Vagina (tissue), 2 donors: ENCODE measurements around the gene ATF7.

Source experiments
- POLR2A ChIP-seq, 2 donors: fragments of 450-650 bp; IDR thresholded peaks; one replicate each; pipeline ENCODE4 v1.6.1; 2017; ENCODE audit warnings: antibody characterized with exemption in 2 of 2, mild to moderate bottlenecking in 2 of 2, moderate library complexity in 2 of 2
- TF ChIP-seq, protein P1 (sequence below), 3 experiments: fragments of 450-650 bp in 2 of 3; fragments of 200-600 bp in 1 of 3; sonication (generic) in 1 of 3; IDR thresholded peaks; one replicate each; pipeline ENCODE4 v1.5.1; 2017 to 2019; ENCODE audit warnings: antibody characterized with exemption in 3 of 3, mild to moderate bottlenecking in 2 of 3, moderate library complexity in 2 of 3

DNA sequence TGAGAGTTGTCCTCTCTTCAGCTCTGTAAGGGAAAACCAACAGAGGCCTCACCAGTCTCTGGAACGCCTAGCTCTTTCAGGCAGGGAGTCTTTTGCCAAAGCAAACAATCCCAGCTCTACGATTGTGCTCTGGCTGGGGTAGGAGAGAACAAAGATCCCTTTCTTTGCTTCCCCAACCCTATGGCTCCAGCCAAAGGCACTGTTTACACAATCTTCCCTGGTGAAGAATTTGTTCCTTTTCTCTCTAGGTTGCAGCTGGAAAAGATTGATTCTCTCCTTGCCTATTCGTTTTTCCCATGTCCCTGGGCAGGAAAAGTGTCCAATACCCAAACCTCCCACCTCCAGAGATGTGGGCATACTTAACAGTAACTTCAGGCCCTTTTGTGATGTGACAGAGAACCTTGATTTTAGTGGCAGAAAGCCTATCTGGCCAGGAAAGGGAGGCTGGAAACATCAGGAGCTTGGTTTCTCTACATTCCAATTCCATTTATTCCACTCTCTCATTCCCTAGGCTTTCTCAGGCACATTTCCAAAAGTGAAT, 32.9 kb upstream of the ATF7 start:
- TF ChIP-seq, protein P1, sequence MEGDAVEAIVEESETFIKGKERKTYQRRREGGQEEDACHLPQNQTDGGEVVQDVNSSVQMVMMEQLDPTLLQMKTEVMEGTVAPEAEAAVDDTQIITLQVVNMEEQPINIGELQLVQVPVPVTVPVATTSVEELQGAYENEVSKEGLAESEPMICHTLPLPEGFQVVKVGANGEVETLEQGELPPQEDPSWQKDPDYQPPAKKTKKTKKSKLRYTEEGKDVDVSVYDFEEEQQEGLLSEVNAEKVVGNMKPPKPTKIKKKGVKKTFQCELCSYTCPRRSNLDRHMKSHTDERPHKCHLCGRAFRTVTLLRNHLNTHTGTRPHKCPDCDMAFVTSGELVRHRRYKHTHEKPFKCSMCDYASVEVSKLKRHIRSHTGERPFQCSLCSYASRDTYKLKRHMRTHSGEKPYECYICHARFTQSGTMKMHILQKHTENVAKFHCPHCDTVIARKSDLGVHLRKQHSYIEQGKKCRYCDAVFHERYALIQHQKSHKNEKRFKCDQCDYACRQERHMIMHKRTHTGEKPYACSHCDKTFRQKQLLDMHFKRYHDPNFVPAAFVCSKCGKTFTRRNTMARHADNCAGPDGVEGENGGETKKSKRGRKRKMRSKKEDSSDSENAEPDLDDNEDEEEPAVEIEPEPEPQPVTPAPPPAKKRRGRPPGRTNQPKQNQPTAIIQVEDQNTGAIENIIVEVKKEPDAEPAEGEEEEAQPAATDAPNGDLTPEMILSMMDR (IDR thresholded peaks at IDR 0.05) = no peak
- TF ChIP-seq POLR2A (IDR thresholded peaks at IDR 0.05) = no peak
